PC-3 (cell line): ENCODE measurements around the gene SSBP2. TPM values are rescaled to one million over a fixed set of nuclear protein-coding genes. Genes with fewer than 3 reads are reported as not detected.
"Not testable (repeated sequence)": the region's sequence is repeated elsewhere in the genome, so short reads cannot be mapped to it uniquely, and the experiment has no call there.

Experiments
- ATAC-seq: fragments of 200-7000 bp; cut with Tn5 transposase; 2 replicates; pipeline ENCODE4 v1.9.1; 2020; ENCODE audit warnings: mild to moderate bottlenecking, moderate library complexity
- BruUV-seq: library from RNA; stranded (reverse); fragments of 400-500 nt; replicated peaks from 2 replicates; lab custom pipeline; 2021; lab: Mats Ljungman, UMichigan
- CTCF ChIA-PET: fragments of 300-600 bp; sonication (Branson Sonifier 250); formaldehyde crosslinking; loops from one replicate; lab custom pipeline; 2022; ENCODE audit warnings: antibody characterized with exemption; lab: Charles Lee
- POLR2A ChIA-PET: fragments of 300-600 bp; sonication (Branson Sonifier 250); formaldehyde crosslinking; loops from one replicate; lab custom pipeline; 2022; ENCODE audit warnings: antibody characterized with exemption; ENCODE audit not compliant: unreplicated experiment; lab: Charles Lee
- DNase-seq: peaks from one replicate; pipeline ENCODE4 v3.0.0-alpha.2; 2015
- H2AFZ ChIP-seq: fragments of 300-600 bp; sonication (generic); 2 replicates; pipeline ENCODE4 v1.6.0; 2016; ENCODE audit warnings: antibody characterized with exemption, low read length
- H3F3A ChIP-seq: fragments of 300-600 bp; sonication (generic); one replicate; pipeline ENCODE4 v1.6.0; 2017; ENCODE audit warnings: antibody characterized with exemption, low read length, control low read depth, mild to moderate bottlenecking; ENCODE audit not compliant: unreplicated experiment
- H3K27ac ChIP-seq: fragments of 300-600 bp; sonication (generic); 2 replicates; pipeline ENCODE4 v1.5.1; 2016; ENCODE audit warnings: mild to moderate bottlenecking, low read length
- H3K27me3 ChIP-seq: fragments of 300-600 bp; sonication (generic); 2 replicates; pipeline ENCODE4 v1.6.1; 2016; ENCODE audit warnings: low read length, mixed read lengths
- H3K36me3 ChIP-seq: fragments of 300-600 bp; sonication (generic); 2 replicates; pipeline ENCODE4 v1.6.1; 2016; ENCODE audit warnings: low read depth, mixed run types, low read length, mixed read lengths
- H3K4me1 ChIP-seq: fragments of 300-600 bp; sonication (generic); 2 replicates; pipeline ENCODE4 v1.5.1; 2016; ENCODE audit warnings: low read length; ENCODE audit not compliant: insufficient read depth
- H3K4me2 ChIP-seq: fragments of 300-600 bp; sonication (generic); 2 replicates; pipeline ENCODE4 v1.6.0; 2016; ENCODE audit warnings: low read length
- H3K4me3 ChIP-seq: fragments of 300-600 bp; sonication (generic); 2 replicates; pipeline ENCODE4 v1.5.1; 2016; ENCODE audit warnings: mild to moderate bottlenecking, low read length, mixed read lengths
- H3K79me2 ChIP-seq: fragments of 300-600 bp; sonication (generic); 2 replicates; pipeline ENCODE4 v1.6.1; 2017; ENCODE audit warnings: low read length, mixed read lengths
- H3K9ac ChIP-seq: fragments of 300-600 bp; sonication (generic); 2 replicates; pipeline ENCODE4 v1.6.0; 2016; ENCODE audit warnings: mild to moderate bottlenecking, low read length
- H3K9me2 ChIP-seq: fragments of 300-600 bp; sonication (generic); replicated peaks from 2 replicates; pipeline ENCODE4 v1.6.1; 2016; ENCODE audit warnings: mixed run types, low read length, mixed read lengths
- H3K9me3 ChIP-seq: fragments of 300-600 bp; sonication (generic); 2 replicates; pipeline ENCODE4 v1.6.1; 2016; ENCODE audit warnings: low read length, mixed read lengths
- H4K20me1 ChIP-seq: fragments of 300-600 bp; sonication (generic); 2 replicates; pipeline ENCODE4 v1.6.1; 2016; ENCODE audit warnings: low read length, mixed read lengths
- CTCF ChIP-seq: fragments of 300-600 bp; sonication (generic); conservative IDR thresholded peaks from 2 replicates; pipeline ENCODE4 v1.5.1; 2017; ENCODE audit warnings: antibody characterized with exemption, low read depth, mild to moderate bottlenecking, low read length
- EZH2 ChIP-seq: fragments of 300-600 bp; sonication (generic); IDR thresholded peaks from one replicate; pipeline ENCODE4 v1.6.1; 2017; ENCODE audit warnings: antibody characterized with exemption, mild to moderate bottlenecking, low read length; ENCODE audit not compliant: unreplicated experiment
- EZH2phosphoT487 ChIP-seq: fragments of 300-600 bp; sonication (generic); IDR thresholded peaks from 2 replicates; pipeline ENCODE4 v1.6.1; 2018; ENCODE audit warnings: mild to moderate bottlenecking, antibody characterized with exemption, low read length, borderline replicate concordance
- intact Hi-C: fragments of 100-400 bp; cut with micrococcal nuclease; formaldehyde crosslinking; loops from 2 replicates; pipeline ENCODE4 v1.9.0; 2023
- total RNA-seq: library from RNA; depleted of rRNA; stranded (reverse); fragments of >200 nt; gene quantifications from 2 replicates; pipeline ENCODE4 v1.2.3, GENCODE V29; 2014

Gene SSBP2
- total RNA-seq, 1 experiment from 2014 or later: 5.8 TPM

DNA sequence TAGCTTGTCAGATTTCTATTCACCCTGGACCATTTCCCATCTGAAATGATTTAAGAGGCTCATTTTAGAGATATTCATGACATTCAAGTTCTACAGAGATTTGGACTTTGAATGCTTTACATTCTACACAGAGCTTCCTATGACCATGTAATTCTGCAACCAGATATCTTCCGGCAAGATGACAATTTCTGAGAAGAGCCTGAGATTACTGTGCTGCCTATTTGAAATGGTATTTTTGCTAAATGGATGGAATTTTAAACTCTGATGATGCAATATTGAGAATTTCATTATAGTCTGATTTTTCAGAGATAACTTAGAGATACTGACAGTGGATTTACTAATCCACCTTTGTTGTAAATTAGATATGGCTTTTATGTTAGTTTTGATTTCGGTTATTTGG, 341.0 kb downstream of the SSBP2 start:
- Histone ChIP-seq H3K4me3 (no peak overlapping the region), H2AFZ (no peak overlapping the region), H3K9me2 (no peaks in the 10 kb centered on the region), H3K4me1 (no peaks in the 10 kb centered on the region), H3K36me3 (no peaks in the 10 kb centered on the region), H3F3A (no peaks in the 10 kb centered on the region), H3K79me2 (no peaks in the 10 kb centered on the region), H3K9ac (no peak overlapping the region), H3K27ac (no peak overlapping the region), H3K4me2 (no peak overlapping the region), H3K27me3 (no peaks in the 10 kb centered on the region), H4K20me1 (no peaks in the 10 kb centered on the region), H3K9me3 (no peaks in the 10 kb centered on the region)
- ATAC-seq (no peak), DNase-seq (no peak)
- ChIA-PET CTCF (no interaction called here), POLR2A (no interaction called here)
- TF ChIP-seq EZH2phosphoT487 (no peak), CTCF (no peak), EZH2 (no peak)
- intact Hi-C loops: no loop called here
- BruUV-seq: no TSS peak

- no peaks in the 10 kb centered on the region for H3K36me3 ChIP-seq
- ATAC-seq (no peak), DNase-seq (no peak)
- H3K4me1 ChIP-seq: no peaks in the 10 kb centered on the region
- H3K9ac ChIP-seq: no peak overlapping the region
- no peaks in the 10 kb centered on the region for H3K27me3 ChIP-seq
- H3K9me2 ChIP-seq: no peaks in the 10 kb centered on the region
- no peaks in the 10 kb centered on the region for H4K20me1 ChIP-seq
- H3F3A ChIP-seq: no peaks in the 10 kb centered on the region
- no peak overlapping the region for H3K27ac ChIP-seq
- no peak for TF ChIP-seq EZH2
- TF ChIP-seq EZH2phosphoT487: no peak
- TF ChIP-seq CTCF: no peak
- H2AFZ ChIP-seq: no peak overlapping the region
- ChIA-PET POLR2A (no interaction called here), CTCF (no interaction called here)
- H3K4me2 ChIP-seq: no peak overlapping the region
- H3K79me2 ChIP-seq: no peaks in the 10 kb centered on the region
- no TSS peak for BruUV-seq
- no peaks in the 10 kb centered on the region for H3K9me3 ChIP-seq
- intact Hi-C loops: no loop called here
- H3K4me3 ChIP-seq: no peak overlapping the region
Measured at GRCh38 chr5:81409361-81409760, 341.5 kb downstream of the SSBP2 start.

- H3F3A ChIP-seq: no peaks in the 10 kb centered on the region
- H2AFZ ChIP-seq: no peak overlapping the region
- BruUV-seq: no TSS peak
- TF ChIP-seq CTCF: no peak
- no peak for TF ChIP-seq EZH2
- no peak for TF ChIP-seq EZH2phosphoT487
- no peaks in the 10 kb centered on the region for H3K9me2 ChIP-seq
- intact Hi-C loops: no loop called here
- no peaks in the 10 kb centered on the region for H4K20me1 ChIP-seq
- DNase-seq: no peak
- no peaks in the 10 kb centered on the region for H3K4me1 ChIP-seq
- ChIA-PET CTCF (no interaction called here), POLR2A (no interaction called here)
- no peaks in the 10 kb centered on the region for H3K79me2 ChIP-seq
- H3K27me3 ChIP-seq: no peaks in the 10 kb centered on the region
- H3K9me3 ChIP-seq: no peaks in the 10 kb centered on the region
- no peaks in the 10 kb centered on the region for H3K36me3 ChIP-seq
- no peak overlapping the region for H3K9ac ChIP-seq
- H3K27ac ChIP-seq: no peak overlapping the region
- no peak overlapping the region for H3K4me3 ChIP-seq
- ATAC-seq: no peak
- no peak overlapping the region for H3K4me2 ChIP-seq
Measured at GRCh38 chr5:81408496-81408895, 342.4 kb downstream of the SSBP2 start.

DNA sequence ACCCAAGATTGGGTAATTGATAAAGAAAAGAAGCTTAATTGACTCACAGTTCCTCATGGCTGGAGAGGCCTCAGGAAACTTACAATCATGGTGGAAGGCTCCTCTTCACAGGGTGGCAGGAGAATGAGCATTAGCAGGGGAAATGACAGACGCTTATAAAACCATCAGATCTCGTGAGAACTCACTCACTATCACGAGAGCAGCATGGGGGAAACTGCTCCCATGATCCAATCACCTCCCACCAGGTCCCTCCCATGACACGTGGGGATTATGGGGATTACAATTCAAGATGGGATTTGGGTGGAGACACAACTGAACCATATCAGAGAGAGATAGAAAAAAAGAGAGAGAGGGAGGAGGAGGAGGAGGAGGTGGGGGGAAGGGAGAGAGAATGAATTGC, 343.1 kb downstream of the SSBP2 start:
- ATAC-seq, H3K9me2 ChIP-seq, H3K4me3 ChIP-seq, H3K9me3 ChIP-seq, H3F3A ChIP-seq, H3K9ac ChIP-seq, H2AFZ ChIP-seq, BruUV-seq, POLR2A ChIA-PET, CTCF ChIA-PET, H3K36me3 ChIP-seq, H3K4me2 ChIP-seq, H3K27ac ChIP-seq, H3K4me1 ChIP-seq, intact Hi-C loops, H3K79me2 ChIP-seq, DNase-seq, H3K27me3 ChIP-seq, H4K20me1 ChIP-seq: not testable (repeated sequence)
